Gastrocnemius medialis (tissue), 4 donors: ENCODE measurements around the gene MARK2. TPM values are rescaled to one million over a fixed set of nuclear protein-coding genes. Genes with fewer than 3 reads are reported as not detected.

Experiments
- ATAC-seq, 2 donors: fragments of 150-250 bp; one replicate each; pipeline ENCODE4 v1.9.1; 2016
- DNase-seq, 2 donors: peaks; one replicate each; pipeline ENCODE4 v3.0.0-alpha.2; 2019
- H3K27ac ChIP-seq, 4 donors: fragments of 200-600 bp; sonication (generic); 1 replicate in 1 of 4; 2 replicates in 3 of 4; pipeline ENCODE4 v1.5.1; 2016 to 2018; ENCODE audit warnings: mild to moderate bottlenecking in 2 of 4, moderate library complexity in 1 of 4
- H3K27me3 ChIP-seq, 3 donors: fragments of 200-600 bp; sonication (generic) in 2 of 3; 1 replicate in 1 of 3; 2 replicates in 2 of 3; pipeline versions ENCODE4 v1.5.1 to v1.6.0; 2016 to 2019; ENCODE audit warnings: mild to moderate bottlenecking in 1 of 3, moderate library complexity in 1 of 3
- H3K36me3 ChIP-seq, 2 donors: fragments of 200-600 bp; sonication (generic) in 1 of 2; one replicate each; pipeline ENCODE4 v1.5.1; 2017 to 2018
- H3K4me1 ChIP-seq, 2 donors: fragments of 200-600 bp; sonication (generic) in 1 of 2; one replicate each; pipeline ENCODE4 v1.5.1; 2016 to 2017; ENCODE audit warnings: mild to moderate bottlenecking in 2 of 2
- H3K4me3 ChIP-seq, 4 donors: fragments of 200-600 bp; sonication (generic) in 3 of 4; 1 replicate in 1 of 4; 2 replicates in 3 of 4; pipeline ENCODE4 v1.5.1; 2016 to 2019; ENCODE audit warnings: mild to moderate bottlenecking in 2 of 4
- H3K9me3 ChIP-seq, 3 donors: fragments of 200-600 bp; sonication (generic) in 2 of 3; 1 replicate in 1 of 3; 2 replicates in 2 of 3; pipeline ENCODE4 v1.5.1; 2016 to 2019
- POLR2A ChIP-seq, 2 donors: fragments of 450-650 bp; IDR thresholded peaks; one replicate each; pipeline ENCODE4 v1.6.1; 2017; ENCODE audit warnings: antibody characterized with exemption in 2 of 2, mild to moderate bottlenecking in 2 of 2, moderate library complexity in 2 of 2
- in situ Hi-C, 4 donors: fragments of 200-750 bp; cut with MboI; loops; one replicate each; pipeline versions ENCODE4 v1.15.0 to v1.8.0; 2017; ENCODE audit warnings: low sequenced_read_pairs in 4 of 4
- intact Hi-C: fragments of 100-400 bp; cut with DNase I; formaldehyde crosslinking; loops from one replicate; pipeline ENCODE4 v1.15.1; 2023; ENCODE audit warnings: low total_unique reads
- total RNA-seq, 4 donors: library from RNA; depleted of rRNA; stranded (reverse); fragments of >200 nt; gene quantifications; one replicate each; pipeline versions ENCODE4 v1.1.0 to v1.2.3, GENCODE V29; 2016
- TF ChIP-seq, protein P1 (sequence below), 5 experiments: fragments of 450-650 bp in 3 of 5; fragments of 200-600 bp in 2 of 5; sonication (generic) in 2 of 5; IDR thresholded peaks in 4 of 5; conservative IDR thresholded peaks in 1 of 5; 1 replicate in 4 of 5; 2 replicates in 1 of 5; pipeline ENCODE4 v1.5.1; 2016 to 2019; ENCODE audit warnings: antibody characterized with exemption in 5 of 5, mild to moderate bottlenecking in 3 of 5, moderate library complexity in 3 of 5

MARK2 gene
- total RNA-seq, 4 donors from 2014 or later, result 17.8 to 37.2 (median 30.3) TPM

- Histone ChIP-seq H3K4me3 (no peak overlapping the region), H3K27ac (no peak overlapping the region), H3K36me3 (no peaks in the 10 kb centered on the region), H3K27me3 (no peaks in the 10 kb centered on the region), H3K4me1 (peaks cover 9 to 16% of the 10 kb centered on the region in 2 donors), H3K9me3 (no peaks in the 10 kb centered on the region)
- in situ Hi-C loops, result no loop called here
- ATAC-seq (no peak), DNase-seq (no peak)
- intact Hi-C loops, result loop anchor here (5.0 kb wide), 1 partner anchor 129 kb away; the partner anchor contains the start of gene RTN3
- TF ChIP-seq, protein P1, sequence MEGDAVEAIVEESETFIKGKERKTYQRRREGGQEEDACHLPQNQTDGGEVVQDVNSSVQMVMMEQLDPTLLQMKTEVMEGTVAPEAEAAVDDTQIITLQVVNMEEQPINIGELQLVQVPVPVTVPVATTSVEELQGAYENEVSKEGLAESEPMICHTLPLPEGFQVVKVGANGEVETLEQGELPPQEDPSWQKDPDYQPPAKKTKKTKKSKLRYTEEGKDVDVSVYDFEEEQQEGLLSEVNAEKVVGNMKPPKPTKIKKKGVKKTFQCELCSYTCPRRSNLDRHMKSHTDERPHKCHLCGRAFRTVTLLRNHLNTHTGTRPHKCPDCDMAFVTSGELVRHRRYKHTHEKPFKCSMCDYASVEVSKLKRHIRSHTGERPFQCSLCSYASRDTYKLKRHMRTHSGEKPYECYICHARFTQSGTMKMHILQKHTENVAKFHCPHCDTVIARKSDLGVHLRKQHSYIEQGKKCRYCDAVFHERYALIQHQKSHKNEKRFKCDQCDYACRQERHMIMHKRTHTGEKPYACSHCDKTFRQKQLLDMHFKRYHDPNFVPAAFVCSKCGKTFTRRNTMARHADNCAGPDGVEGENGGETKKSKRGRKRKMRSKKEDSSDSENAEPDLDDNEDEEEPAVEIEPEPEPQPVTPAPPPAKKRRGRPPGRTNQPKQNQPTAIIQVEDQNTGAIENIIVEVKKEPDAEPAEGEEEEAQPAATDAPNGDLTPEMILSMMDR (IDR thresholded peaks at IDR 0.05 in 4 of 5, conservative IDR thresholded peaks at IDR 0.05 in 1 of 5), result no peak
- no peak for TF ChIP-seq POLR2A (IDR thresholded peaks at IDR 0.05)
Measured at GRCh38 chr11:63811522-63811921, 27.4 kb upstream of the MARK2 start.

GRCh38 chr11:63813035-63813562, 25.8 kb upstream of the MARK2 start, which contains the start of gene SPINDOC:
Gene SPINDOC, plus strand, starts transcription at chr11:63813456. Its CDS starts 231 bp downstream, at chr11:63813687.
- H3K36me3 ChIP-seq, result peaks cover 0 to 7% of the 10 kb centered on the region in 2 donors
- peak within 1 kb of the TSS; percentile 70 to 75 (median 73) for H3K27ac ChIP-seq
- in situ Hi-C loops, result no loop called here
- H3K9me3 ChIP-seq, result no peaks in the 10 kb centered on the region
- peaks cover 9 to 16% of the 10 kb centered on the region in 2 donors for H3K4me1 ChIP-seq
- peak within 1 kb of the TSS; percentile 82 to 99 (median 90) for H3K4me3 ChIP-seq
- TF ChIP-seq, protein P1 (IDR thresholded peaks at IDR 0.05 in 4 of 5, conservative IDR thresholded peaks at IDR 0.05 in 1 of 5), result no peak
- peak; percentile 56 to 80 for TF ChIP-seq POLR2A (IDR thresholded peaks at IDR 0.05)
- peak; percentile 86 to 92 for ATAC-seq
- H3K27me3 ChIP-seq, result no peaks in the 10 kb centered on the region
- DNase-seq, result peak; percentile 56 to 66
- intact Hi-C loops, result loop anchor here (1.0 to 5.0 kb wide), 2 partner anchors 45 to 131 kb away; partner anchors contain the start of genes RTN3 and ZFTA

DNA sequence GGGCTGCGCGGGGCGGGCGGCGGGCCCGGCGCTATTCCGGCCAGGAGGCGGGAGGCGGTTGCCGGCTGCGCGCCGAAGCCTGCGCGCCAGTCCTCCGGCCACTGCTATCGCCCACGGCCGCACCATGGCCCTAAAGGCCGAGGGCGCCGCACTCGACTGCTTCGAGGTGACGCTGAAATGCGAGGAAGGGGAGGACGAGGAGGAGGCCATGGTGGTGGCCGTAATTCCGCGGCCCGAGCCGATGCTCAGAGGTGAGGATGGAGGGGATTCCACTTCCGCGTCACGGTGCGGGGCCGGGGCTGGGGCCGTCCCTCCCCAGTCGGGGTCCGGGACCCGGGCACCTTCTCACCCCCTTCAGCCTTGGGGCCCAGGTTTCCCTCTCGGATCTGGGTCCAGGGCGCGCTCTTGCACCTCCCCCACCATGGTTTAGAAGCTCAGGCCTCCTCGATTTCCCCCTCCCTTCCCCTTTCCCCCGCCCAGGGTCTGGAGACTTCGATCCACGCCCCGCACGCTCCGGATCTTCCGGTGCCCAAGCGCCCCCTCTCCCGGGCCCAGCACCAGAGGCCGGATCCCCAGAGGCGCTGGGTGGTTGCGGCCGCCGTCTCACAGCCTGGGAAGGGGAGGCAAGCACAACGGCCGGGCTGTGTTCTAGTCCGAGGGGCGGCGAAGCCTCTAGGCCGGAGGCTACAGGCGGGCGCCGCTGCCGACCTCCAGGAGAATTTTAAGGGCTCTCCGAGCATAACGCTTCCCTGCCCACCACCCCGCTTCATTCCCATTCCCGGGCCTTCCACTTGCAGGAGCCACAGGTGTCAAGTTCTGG, 25.1 kb upstream of the MARK2 start:
- H3K4me3 ChIP-seq, result peak overlapping the region; percentile 82 to 99 (median 90)
- no peaks in the 10 kb centered on the region for H3K27me3 ChIP-seq
- no peaks in the 10 kb centered on the region for H3K9me3 ChIP-seq
- H3K4me1 ChIP-seq, result peaks cover 9 to 16% of the 10 kb centered on the region in 2 donors
- in situ Hi-C loops (no loop called here), intact Hi-C loops (loop anchor here (1.0 to 5.0 kb wide), 2 partner anchors 45 to 131 kb away; partner anchors contain the start of genes RTN3 and ZFTA)
- DNase-seq, result peak in 1 of 2 donors; percentile 11
- peaks cover 0 to 14% of the 10 kb centered on the region in 2 donors for H3K36me3 ChIP-seq
- TF ChIP-seq POLR2A (IDR thresholded peaks at IDR 0.05), result peak in 1 of 2 donors; percentile 7
- TF ChIP-seq, protein P1 (IDR thresholded peaks at IDR 0.05 in 4 of 5, conservative IDR thresholded peaks at IDR 0.05 in 1 of 5), result no peak
- ATAC-seq, result peak; percentile 23 to 70
- H3K27ac ChIP-seq, result peak overlapping the region; percentile 70 to 75 (median 73)

DNA sequence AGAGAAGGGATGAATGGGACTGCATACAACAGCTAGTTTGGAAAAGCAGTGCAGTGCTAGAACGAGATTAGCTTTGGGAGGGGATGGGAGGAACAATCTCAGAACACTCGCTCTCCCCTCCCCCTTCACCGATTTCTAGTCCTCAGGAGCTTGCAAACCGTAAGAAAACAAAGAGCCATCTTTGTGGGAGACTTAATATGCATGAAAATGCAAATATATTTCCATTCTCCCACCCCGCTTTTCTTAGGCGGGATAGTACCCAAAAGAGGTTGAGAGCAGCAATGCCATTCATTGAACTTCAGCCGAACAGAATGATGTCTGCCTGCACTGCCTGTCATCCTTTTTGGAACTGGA, 24.6 kb upstream of the MARK2 start:
- Histone ChIP-seq H3K9me3 (no peaks in the 10 kb centered on the region), H3K27me3 (no peaks in the 10 kb centered on the region), H3K36me3 (peaks cover 0 to 19% of the 10 kb centered on the region in 2 donors), H3K4me3 (peak overlapping the region; percentile 82 to 99 (median 90)), H3K4me1 (peaks cover 9 to 16% of the 10 kb centered on the region in 2 donors), H3K27ac (peak overlapping the region in 1 of 4 donors; percentile 73)
- intact Hi-C loops, result loop anchor here (5.0 kb wide), 1 partner anchor 132 kb away; the partner anchor contains the start of gene RTN3
- ATAC-seq, result no peak
- TF ChIP-seq, protein P1 (IDR thresholded peaks at IDR 0.05 in 4 of 5, conservative IDR thresholded peaks at IDR 0.05 in 1 of 5), result no peak
- no peak for TF ChIP-seq POLR2A (IDR thresholded peaks at IDR 0.05)
- no peak for DNase-seq
- in situ Hi-C loops, result no loop called here
